ENCODE measurements around the gene GTPBP3. TPM values are rescaled to one million over a fixed set of nuclear protein-coding genes. Genes with fewer than 3 reads are reported as not detected.

GTPBP3 gene
- total and polyA plus RNA-seq, 2 experiments from 2014 or later = 7.9 to 14.8 TPM

DNA sequence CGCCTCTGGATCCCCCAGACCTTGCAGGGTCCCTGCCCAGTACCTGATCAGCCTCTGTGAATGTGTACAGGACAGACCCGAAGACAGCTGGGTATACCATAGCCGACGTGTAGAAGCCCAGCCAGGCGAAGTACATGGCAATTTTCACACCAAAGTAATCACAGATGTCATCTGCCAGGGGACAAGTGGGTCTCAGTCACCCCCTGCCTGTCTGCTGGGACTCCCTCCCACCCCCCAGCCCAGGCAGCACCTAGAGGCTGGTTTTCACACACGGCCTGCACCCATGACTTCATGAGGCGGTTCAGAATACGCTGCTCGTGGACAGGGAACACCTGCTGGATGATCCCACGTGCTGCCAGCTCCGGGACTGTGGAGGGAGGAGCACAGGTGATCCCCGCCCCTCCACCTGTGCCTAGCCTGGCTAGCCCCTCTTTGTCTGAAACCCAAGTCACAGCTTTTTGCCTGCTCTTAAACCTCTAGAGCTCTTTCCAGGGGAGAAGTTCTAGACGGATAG, 6.3 kb upstream of the GTPBP3 start:
- H3K4me2 ChIP-seq (ENCODE audit: unreplicated experiment) = no peak overlapping the region
- no peaks in the 10 kb centered on the region for H3K9me3 ChIP-seq (ENCODE audit: low read depth)
- H3K9ac ChIP-seq = no peak overlapping the region
- peaks cover 7% of the 10 kb centered on the region; the same call in 1 of the 2 replicates for H3K4me1 ChIP-seq (ENCODE audit: insufficient read depth)
- H3K27me3 ChIP-seq (replicated peaks; ENCODE audit: insufficient read depth) = no peaks in the 10 kb centered on the region
- H4K20me1 ChIP-seq (ENCODE audit: insufficient read depth) = no peaks in the 10 kb centered on the region
- H3K27ac ChIP-seq = no peak overlapping the region
- H3K9me2 ChIP-seq (ENCODE audit: insufficient read depth) = no peaks in the 10 kb centered on the region
- in situ Hi-C loops (cut with MboI) = no loop called here
- WGBS, 2 experiments (ENCODE audit: low coverage in 1 of 2, low lambda C conversion rate in 2 of 2, missing lambda C conversion rate in 2 of 2) = 83 to 85% methylated on average over 13 of the region's 13 CpGs
- no peak overlapping the region for H2AFZ ChIP-seq
- no peaks in the 10 kb centered on the region for H3K79me2 ChIP-seq (ENCODE audit: insufficient read depth)
- TF ChIP-seq EZH2 (IDR thresholded peaks at IDR 0.05; ENCODE audit: insufficient read depth, poor library complexity, severe bottlenecking) (no peak), EZH2phosphoT487 (IDR thresholded peaks at IDR 0.05; ENCODE audit: insufficient read depth, low read depth) (no peak)
- no peak overlapping the region for H3K4me3 ChIP-seq
- 0 out of 2 replicates have a peak, but pooled peaks cover 12% of the 10 kb centered on the region for H3F3A ChIP-seq (ENCODE audit: insufficient read depth)
- H3K36me3 ChIP-seq (ENCODE audit: low read depth) = no peaks in the 10 kb centered on the region
- no peak for DNase-seq

DNA sequence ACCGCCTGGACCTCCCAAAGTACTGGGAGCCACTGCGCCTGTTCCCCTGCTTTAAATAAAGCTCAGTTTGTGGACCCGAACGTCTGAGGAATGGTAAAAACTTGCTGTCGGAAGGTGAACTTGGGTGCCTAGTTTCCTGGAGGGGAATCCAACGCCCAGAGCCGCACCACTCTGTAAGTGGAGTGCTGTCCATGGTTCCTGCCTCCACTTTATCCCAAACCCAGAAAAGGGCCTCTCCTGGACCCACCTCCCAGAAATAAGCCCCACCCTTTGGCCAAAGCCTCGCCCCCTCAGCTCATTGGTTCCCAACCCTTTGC, 5.0 kb upstream of the GTPBP3 start:
- Histone ChIP-seq H3K27ac (no peak overlapping the region), H3K79me2 (ENCODE audit: insufficient read depth) (no peaks in the 10 kb centered on the region), H3K27me3 (replicated peaks; ENCODE audit: insufficient read depth) (no peaks in the 10 kb centered on the region), H4K20me1 (ENCODE audit: insufficient read depth) (no peaks in the 10 kb centered on the region), H2AFZ (no peak overlapping the region), H3K36me3 (ENCODE audit: low read depth) (no peaks in the 10 kb centered on the region), H3K4me1 (ENCODE audit: insufficient read depth) (peaks cover 7% of the 10 kb centered on the region; the same call in 1 of the 2 replicates), H3K4me3 (no peak overlapping the region), H3K9me3 (ENCODE audit: low read depth) (no peaks in the 10 kb centered on the region), H3F3A (ENCODE audit: insufficient read depth) (peaks cover 11% of the 10 kb centered on the region; the same call in 1 of the 2 replicates), H3K4me2 (ENCODE audit: unreplicated experiment) (no peak overlapping the region), H3K9me2 (ENCODE audit: insufficient read depth) (no peaks in the 10 kb centered on the region), H3K9ac (no peak overlapping the region)
- 91 to 92% methylated on average over 8 of the region's 8 CpGs for WGBS, 2 experiments (ENCODE audit: low coverage in 1 of 2, low lambda C conversion rate in 2 of 2, missing lambda C conversion rate in 2 of 2)
- TF ChIP-seq EZH2 (IDR thresholded peaks at IDR 0.05; ENCODE audit: insufficient read depth, poor library complexity, severe bottlenecking) = no peak
- TF ChIP-seq EZH2phosphoT487 (IDR thresholded peaks at IDR 0.05; ENCODE audit: insufficient read depth, low read depth) = no peak
- in situ Hi-C loops (cut with MboI) = no loop called here
- no peak for DNase-seq

DNA sequence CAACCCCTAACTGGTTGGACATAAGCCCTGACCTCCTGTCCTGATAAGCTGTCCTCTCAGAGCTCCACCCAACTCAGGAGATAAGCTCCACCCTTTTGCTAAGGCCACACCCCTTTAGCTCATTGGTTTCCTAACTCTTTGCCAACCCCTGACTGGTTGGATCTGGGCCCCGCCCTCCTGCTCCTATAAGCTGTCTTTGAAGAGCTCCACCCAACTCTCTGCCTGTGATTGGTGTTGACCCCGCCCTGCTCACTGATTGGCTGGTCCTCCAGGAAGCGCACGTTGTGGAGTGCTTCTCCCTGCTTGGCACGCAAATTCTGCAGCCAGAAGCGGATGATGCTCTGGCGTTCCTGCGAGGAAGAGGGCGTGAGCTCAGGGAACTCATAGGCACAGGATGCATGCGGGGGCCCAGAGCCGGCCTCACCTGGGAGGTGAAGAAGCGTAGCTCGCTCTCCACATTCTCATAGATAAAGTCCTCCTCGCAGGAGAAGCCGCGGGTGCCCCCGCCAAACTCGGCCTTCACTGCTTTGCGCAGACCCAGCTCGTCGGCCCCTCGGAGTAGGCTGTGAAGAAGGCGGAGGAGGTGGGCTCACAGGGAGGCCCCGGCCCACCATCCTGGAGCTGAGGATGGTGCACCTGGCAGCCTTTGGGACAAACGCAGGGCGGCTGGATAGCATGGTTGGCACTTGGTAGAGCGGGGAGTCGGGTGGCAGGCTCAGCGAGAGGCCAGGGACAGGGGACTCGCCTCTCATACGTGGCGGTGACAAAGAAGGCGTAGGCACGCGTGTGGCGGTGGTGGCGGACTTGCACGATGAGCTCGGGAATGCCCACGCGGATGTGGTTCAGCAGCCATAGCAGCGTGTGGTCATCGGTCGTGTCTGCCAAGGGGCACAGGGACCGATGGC, 4.4 kb upstream of the GTPBP3 start:
- H3K4me1 ChIP-seq (ENCODE audit: insufficient read depth) = peaks cover 7% of the 10 kb centered on the region; the same call in 1 of the 2 replicates
- DNase-seq = peak; percentile 62
- H3K79me2 ChIP-seq (ENCODE audit: insufficient read depth) = no peaks in the 10 kb centered on the region
- TF ChIP-seq EZH2 (IDR thresholded peaks at IDR 0.05; ENCODE audit: insufficient read depth, poor library complexity, severe bottlenecking) = no peak
- TF ChIP-seq EZH2phosphoT487 (IDR thresholded peaks at IDR 0.05; ENCODE audit: insufficient read depth, low read depth) = no peak
- H3K36me3 ChIP-seq (ENCODE audit: low read depth) = no peaks in the 10 kb centered on the region
- H3K27ac ChIP-seq = no peak overlapping the region
- no peak overlapping the region for H2AFZ ChIP-seq
- no peak overlapping the region for H3K9ac ChIP-seq
- no peaks in the 10 kb centered on the region for H3K27me3 ChIP-seq (replicated peaks; ENCODE audit: insufficient read depth)
- 96% methylated on average over 45 of the region's 45 CpGs for WGBS, 2 experiments (ENCODE audit: low coverage in 1 of 2, low lambda C conversion rate in 2 of 2, missing lambda C conversion rate in 2 of 2)
- no peaks in the 10 kb centered on the region for H3K9me2 ChIP-seq (ENCODE audit: insufficient read depth)
- H3K4me3 ChIP-seq = no peak overlapping the region
- H3F3A ChIP-seq (ENCODE audit: insufficient read depth) = peaks cover 11% of the 10 kb centered on the region; the same call in 1 of the 2 replicates
- H4K20me1 ChIP-seq (ENCODE audit: insufficient read depth) = no peaks in the 10 kb centered on the region
- no peaks in the 10 kb centered on the region for H3K9me3 ChIP-seq (ENCODE audit: low read depth)
- in situ Hi-C loops (cut with MboI) = no loop called here
- no peak overlapping the region for H3K4me2 ChIP-seq (ENCODE audit: unreplicated experiment)

- DNase-seq = peak; percentile 91
- Histone ChIP-seq H3K4me2 (ENCODE audit: unreplicated experiment) (peak overlapping the region; percentile 71), H3F3A (ENCODE audit: insufficient read depth) (peaks cover 11% of the 10 kb centered on the region; the same call in 1 of the 2 replicates), H3K9me3 (ENCODE audit: low read depth) (no peaks in the 10 kb centered on the region), H3K4me1 (ENCODE audit: insufficient read depth) (peaks cover 7% of the 10 kb centered on the region; the same call in 1 of the 2 replicates), H3K36me3 (ENCODE audit: low read depth) (no peaks in the 10 kb centered on the region), H4K20me1 (ENCODE audit: insufficient read depth) (no peaks in the 10 kb centered on the region), H2AFZ (peak overlapping the region; percentile 88), H3K4me3 (peak overlapping the region; percentile 77), H3K9ac (peak overlapping the region; percentile 63), H3K9me2 (ENCODE audit: insufficient read depth) (no peaks in the 10 kb centered on the region), H3K27ac (no peak overlapping the region), H3K79me2 (ENCODE audit: insufficient read depth) (no peaks in the 10 kb centered on the region), H3K27me3 (replicated peaks; ENCODE audit: insufficient read depth) (no peaks in the 10 kb centered on the region)
- no peak for TF ChIP-seq EZH2phosphoT487 (IDR thresholded peaks at IDR 0.05; ENCODE audit: insufficient read depth, low read depth)
- no peak for TF ChIP-seq EZH2 (IDR thresholded peaks at IDR 0.05; ENCODE audit: insufficient read depth, poor library complexity, severe bottlenecking)
- WGBS, 2 experiments (ENCODE audit: low coverage in 1 of 2, low lambda C conversion rate in 2 of 2, missing lambda C conversion rate in 2 of 2) = 23 to 33% methylated on average over 45 to 51 of the region's 52 CpGs
- in situ Hi-C loops (cut with MboI) = no loop called here
Observed at GRCh38 chr19:17333611-17334413, 3.5 kb upstream of the GTPBP3 start.

All from GM23248 (cell line).